Measurements from ENCODE around the gene SOX5.

Gene SOX5

GRCh38 chr12:23949348-23950209 lies at the start of gene SOX5:
SOX5 (minus strand) TSS chr12:23949670; CDS start chr12:23949601, 69 bp downstream.
- Histone ChIP-seq H3K4me3 (ENCODE audit: low read length, poor library complexity, severe bottlenecking) (no peak within 1 kb of the TSS), H3K4me1 (ENCODE audit: insufficient read depth, low read length, poor library complexity, severe bottlenecking) (no peaks in the 10 kb centered on the region), H2AFZ (ENCODE audit: low read length) (no peak within 1 kb of the TSS), H3K9me2 (replicated peaks; ENCODE audit: low read depth, low read length) (no peaks in the 10 kb centered on the region), H3K4me2 (ENCODE audit: low read depth, low read length, poor library complexity, severe bottlenecking) (no peak within 1 kb of the TSS), H3K27me3 (ENCODE audit: insufficient read depth, low read length, poor library complexity, severe bottlenecking) (no peaks in the 10 kb centered on the region), H3K79me2 (ENCODE audit: insufficient read depth, low read length) (no peaks in the 10 kb centered on the region), H3K36me3 (ENCODE audit: insufficient read depth, low read length) (no peaks in the 10 kb centered on the region), H3K9ac (ENCODE audit: low read depth, low read length, poor library complexity, severe bottlenecking) (no peak within 1 kb of the TSS), H3F3A (ENCODE audit: low read depth) (no peaks in the 10 kb centered on the region), H4K20me1 (ENCODE audit: insufficient read depth, low read length, poor library complexity, severe bottlenecking) (no peaks in the 10 kb centered on the region), H3K9me3 (ENCODE audit: insufficient read depth, low read depth, low read length) (no peaks in the 10 kb centered on the region)
- TF ChIP-seq EZH2phosphoT487 (IDR thresholded peaks at IDR 0.05; ENCODE audit: borderline replicate concordance), result no peak
- TF ChIP-seq, protein P1, sequence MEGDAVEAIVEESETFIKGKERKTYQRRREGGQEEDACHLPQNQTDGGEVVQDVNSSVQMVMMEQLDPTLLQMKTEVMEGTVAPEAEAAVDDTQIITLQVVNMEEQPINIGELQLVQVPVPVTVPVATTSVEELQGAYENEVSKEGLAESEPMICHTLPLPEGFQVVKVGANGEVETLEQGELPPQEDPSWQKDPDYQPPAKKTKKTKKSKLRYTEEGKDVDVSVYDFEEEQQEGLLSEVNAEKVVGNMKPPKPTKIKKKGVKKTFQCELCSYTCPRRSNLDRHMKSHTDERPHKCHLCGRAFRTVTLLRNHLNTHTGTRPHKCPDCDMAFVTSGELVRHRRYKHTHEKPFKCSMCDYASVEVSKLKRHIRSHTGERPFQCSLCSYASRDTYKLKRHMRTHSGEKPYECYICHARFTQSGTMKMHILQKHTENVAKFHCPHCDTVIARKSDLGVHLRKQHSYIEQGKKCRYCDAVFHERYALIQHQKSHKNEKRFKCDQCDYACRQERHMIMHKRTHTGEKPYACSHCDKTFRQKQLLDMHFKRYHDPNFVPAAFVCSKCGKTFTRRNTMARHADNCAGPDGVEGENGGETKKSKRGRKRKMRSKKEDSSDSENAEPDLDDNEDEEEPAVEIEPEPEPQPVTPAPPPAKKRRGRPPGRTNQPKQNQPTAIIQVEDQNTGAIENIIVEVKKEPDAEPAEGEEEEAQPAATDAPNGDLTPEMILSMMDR (conservative IDR thresholded peaks at IDR 0.05; ENCODE audit: low read length), result no peak

DNA sequence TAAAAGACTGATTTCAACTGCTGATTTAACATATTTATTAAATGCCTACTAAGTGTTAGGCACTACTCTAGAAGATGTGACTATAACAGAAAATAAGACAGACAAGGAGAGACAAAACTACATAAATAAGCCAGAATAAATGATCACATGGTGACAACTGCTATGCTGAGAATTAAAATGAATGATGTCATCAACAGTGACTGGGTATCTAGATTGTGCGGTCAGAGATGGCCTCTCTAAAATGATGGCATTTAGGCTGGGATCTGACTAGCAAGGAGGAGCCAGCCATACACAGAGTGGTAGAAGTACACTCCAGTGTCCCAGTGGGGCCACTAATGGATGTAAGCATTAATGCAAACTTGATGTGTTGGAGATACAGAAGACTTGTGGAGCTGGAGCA lies 37.6 kb upstream of the SOX5 start:
- Histone ChIP-seq H3K27me3 (ENCODE audit: insufficient read depth, low read length, poor library complexity, severe bottlenecking) (no peaks in the 10 kb centered on the region), H3K9me2 (replicated peaks; ENCODE audit: low read depth, low read length) (no peaks in the 10 kb centered on the region), H3K79me2 (ENCODE audit: insufficient read depth, low read length) (no peaks in the 10 kb centered on the region), H3K9ac (ENCODE audit: low read depth, low read length, poor library complexity, severe bottlenecking) (no peak overlapping the region), H3K4me1 (ENCODE audit: insufficient read depth, low read length, poor library complexity, severe bottlenecking) (no peaks in the 10 kb centered on the region), H3K36me3 (ENCODE audit: insufficient read depth, low read length) (no peaks in the 10 kb centered on the region), H3K4me3 (ENCODE audit: low read length, poor library complexity, severe bottlenecking) (no peak overlapping the region), H3F3A (ENCODE audit: low read depth) (no peaks in the 10 kb centered on the region), H4K20me1 (ENCODE audit: insufficient read depth, low read length, poor library complexity, severe bottlenecking) (no peaks in the 10 kb centered on the region), H2AFZ (ENCODE audit: low read length) (no peak overlapping the region), H3K9me3 (ENCODE audit: insufficient read depth, low read depth, low read length) (no peaks in the 10 kb centered on the region), H3K4me2 (ENCODE audit: low read depth, low read length, poor library complexity, severe bottlenecking) (no peak overlapping the region)
- TF ChIP-seq EZH2phosphoT487 (IDR thresholded peaks at IDR 0.05; ENCODE audit: borderline replicate concordance), result no peak

- no peak overlapping the region for H3K4me3 ChIP-seq (ENCODE audit: low read length, poor library complexity, severe bottlenecking)
Observed at GRCh38 chr12:23980826-23981225, 31.4 kb upstream of the SOX5 start.

More at GRCh38 chr12:23980826-23981225, 31.4 kb upstream of the SOX5 start:
- Histone ChIP-seq H3K79me2 (ENCODE audit: insufficient read depth, low read length) (no peaks in the 10 kb centered on the region), H3K9me3 (ENCODE audit: insufficient read depth, low read depth, low read length) (no peaks in the 10 kb centered on the region), H3K9ac (ENCODE audit: low read depth, low read length, poor library complexity, severe bottlenecking) (no peak overlapping the region), H3K4me2 (ENCODE audit: low read depth, low read length, poor library complexity, severe bottlenecking) (no peak overlapping the region), H3K9me2 (replicated peaks; ENCODE audit: low read depth, low read length) (no peaks in the 10 kb centered on the region), H4K20me1 (ENCODE audit: insufficient read depth, low read length, poor library complexity, severe bottlenecking) (no peaks in the 10 kb centered on the region), H3K27me3 (ENCODE audit: insufficient read depth, low read length, poor library complexity, severe bottlenecking) (no peaks in the 10 kb centered on the region), H3K36me3 (ENCODE audit: insufficient read depth, low read length) (no peaks in the 10 kb centered on the region), H3K4me1 (ENCODE audit: insufficient read depth, low read length, poor library complexity, severe bottlenecking) (no peaks in the 10 kb centered on the region), H3F3A (ENCODE audit: low read depth) (no peaks in the 10 kb centered on the region), H2AFZ (ENCODE audit: low read length) (no peak overlapping the region)
- TF ChIP-seq EZH2phosphoT487 (IDR thresholded peaks at IDR 0.05; ENCODE audit: borderline replicate concordance), result no peak
- TF ChIP-seq, protein P1 (conservative IDR thresholded peaks at IDR 0.05; ENCODE audit: low read length), result no peak
